LNCAP (cell line): ENCODE measurements around the gene DNPEP.

Experiments used
- TF ChIP-seq, protein P1 (sequence below): fragments of 450-650 bp; IDR thresholded peaks from 2 replicates; pipeline ENCODE4 v1.5.1; 2017; ENCODE audit warnings: mild to moderate bottlenecking

The DNPEP gene

DNA sequence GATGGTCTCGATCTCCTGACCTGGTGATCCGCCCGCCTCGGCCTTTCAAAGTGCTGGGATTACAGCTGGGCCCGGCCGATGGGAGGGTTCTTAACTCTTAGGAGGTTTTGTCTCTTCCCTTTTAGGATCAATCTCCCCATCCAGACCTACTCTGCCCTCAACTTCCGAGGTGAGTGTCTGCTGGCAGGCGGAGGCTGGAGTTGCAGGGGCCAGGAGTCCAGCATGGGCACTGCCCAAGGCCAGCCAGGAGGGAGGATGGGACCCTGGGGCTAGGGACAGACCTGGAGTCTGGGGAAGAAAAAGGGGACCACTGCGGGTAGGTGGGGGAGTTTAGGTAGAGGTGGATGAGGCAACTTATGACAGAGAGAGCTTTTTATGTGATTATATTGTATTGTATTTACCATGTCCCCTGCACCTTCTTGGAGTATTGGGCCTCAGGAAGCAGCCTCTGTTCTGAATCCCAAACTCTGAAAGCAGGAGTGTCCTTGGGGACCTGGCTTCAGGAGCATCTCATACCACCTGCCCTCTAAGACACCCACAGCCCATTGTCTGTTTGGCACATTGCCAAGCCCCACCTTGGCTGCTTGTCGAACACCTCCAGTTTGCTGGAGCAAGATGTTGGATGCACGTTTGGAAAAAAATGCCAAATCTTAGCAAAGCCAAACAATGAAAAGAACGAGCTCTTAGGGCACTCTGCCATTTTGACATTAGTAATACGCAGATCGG is 36.1 kb upstream of the DNPEP start:
- TF ChIP-seq, protein P1, sequence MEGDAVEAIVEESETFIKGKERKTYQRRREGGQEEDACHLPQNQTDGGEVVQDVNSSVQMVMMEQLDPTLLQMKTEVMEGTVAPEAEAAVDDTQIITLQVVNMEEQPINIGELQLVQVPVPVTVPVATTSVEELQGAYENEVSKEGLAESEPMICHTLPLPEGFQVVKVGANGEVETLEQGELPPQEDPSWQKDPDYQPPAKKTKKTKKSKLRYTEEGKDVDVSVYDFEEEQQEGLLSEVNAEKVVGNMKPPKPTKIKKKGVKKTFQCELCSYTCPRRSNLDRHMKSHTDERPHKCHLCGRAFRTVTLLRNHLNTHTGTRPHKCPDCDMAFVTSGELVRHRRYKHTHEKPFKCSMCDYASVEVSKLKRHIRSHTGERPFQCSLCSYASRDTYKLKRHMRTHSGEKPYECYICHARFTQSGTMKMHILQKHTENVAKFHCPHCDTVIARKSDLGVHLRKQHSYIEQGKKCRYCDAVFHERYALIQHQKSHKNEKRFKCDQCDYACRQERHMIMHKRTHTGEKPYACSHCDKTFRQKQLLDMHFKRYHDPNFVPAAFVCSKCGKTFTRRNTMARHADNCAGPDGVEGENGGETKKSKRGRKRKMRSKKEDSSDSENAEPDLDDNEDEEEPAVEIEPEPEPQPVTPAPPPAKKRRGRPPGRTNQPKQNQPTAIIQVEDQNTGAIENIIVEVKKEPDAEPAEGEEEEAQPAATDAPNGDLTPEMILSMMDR, result no peak

DNA sequence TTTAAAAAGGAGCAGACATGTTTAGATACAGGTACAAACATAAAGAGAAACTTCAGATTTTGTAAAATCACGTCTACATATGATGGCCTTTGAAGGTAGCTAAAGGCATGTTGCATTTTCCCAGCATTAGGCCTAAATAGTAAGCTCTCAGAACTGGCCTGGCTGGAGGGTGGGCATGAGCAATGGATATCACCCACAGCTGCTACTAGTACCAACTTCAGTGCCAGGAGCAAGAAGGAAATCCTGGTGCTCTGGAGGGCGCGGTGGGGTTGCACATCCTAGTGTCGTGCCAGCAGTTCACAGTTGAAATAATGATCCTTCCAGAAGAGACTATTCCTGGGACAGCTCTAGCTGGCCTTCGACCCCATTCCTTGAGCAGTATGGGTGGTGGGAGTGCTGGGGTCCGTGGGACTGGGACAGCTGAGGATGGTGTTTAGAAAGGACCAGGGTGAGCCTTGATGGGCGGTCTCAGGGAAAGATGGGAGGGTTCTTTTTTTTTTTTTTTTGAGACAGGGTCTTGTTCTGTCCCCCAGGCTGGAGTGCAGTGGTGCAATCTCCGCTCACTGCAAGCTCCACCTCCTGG is 35.3 kb upstream of the DNPEP start:
- TF ChIP-seq, protein P1, result no peak

DNA sequence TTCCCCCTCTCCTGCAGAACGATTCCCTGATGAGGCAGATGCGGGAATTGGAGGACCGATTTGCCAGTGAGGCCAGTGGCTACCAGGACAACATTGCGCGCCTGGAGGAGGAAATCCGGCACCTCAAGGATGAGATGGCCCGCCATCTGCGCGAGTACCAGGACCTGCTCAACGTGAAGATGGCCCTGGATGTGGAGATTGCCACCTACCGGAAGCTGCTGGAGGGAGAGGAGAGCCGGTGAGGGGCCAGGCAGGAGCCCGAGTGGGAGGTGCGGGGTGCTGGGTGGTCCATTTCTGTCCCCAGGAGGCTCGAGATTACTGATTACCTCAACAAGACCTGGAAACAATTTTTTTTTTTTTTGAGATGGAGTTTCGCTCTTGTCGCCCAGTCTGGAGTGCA is 33.6 kb upstream of the DNPEP start:
- TF ChIP-seq, protein P1, result no peak

DNA sequence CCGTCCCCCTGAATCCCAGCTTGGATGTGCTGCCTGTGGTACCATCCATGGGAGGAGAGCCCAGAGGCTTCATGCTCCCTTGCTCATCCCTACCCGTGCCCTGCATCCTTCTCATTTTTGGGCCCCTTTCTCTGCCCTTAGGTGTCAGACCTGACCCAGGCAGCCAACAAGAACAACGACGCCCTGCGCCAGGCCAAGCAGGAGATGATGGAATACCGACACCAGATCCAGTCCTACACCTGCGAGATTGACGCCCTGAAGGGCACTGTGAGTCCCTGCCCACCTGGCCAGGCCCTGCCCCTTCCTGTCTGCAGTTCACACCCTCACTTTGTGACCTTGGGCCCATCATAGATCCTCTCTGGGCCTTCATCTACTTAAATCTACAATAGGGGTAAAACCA is 33.0 kb upstream of the DNPEP start:
- TF ChIP-seq, protein P1, result no peak

DNA sequence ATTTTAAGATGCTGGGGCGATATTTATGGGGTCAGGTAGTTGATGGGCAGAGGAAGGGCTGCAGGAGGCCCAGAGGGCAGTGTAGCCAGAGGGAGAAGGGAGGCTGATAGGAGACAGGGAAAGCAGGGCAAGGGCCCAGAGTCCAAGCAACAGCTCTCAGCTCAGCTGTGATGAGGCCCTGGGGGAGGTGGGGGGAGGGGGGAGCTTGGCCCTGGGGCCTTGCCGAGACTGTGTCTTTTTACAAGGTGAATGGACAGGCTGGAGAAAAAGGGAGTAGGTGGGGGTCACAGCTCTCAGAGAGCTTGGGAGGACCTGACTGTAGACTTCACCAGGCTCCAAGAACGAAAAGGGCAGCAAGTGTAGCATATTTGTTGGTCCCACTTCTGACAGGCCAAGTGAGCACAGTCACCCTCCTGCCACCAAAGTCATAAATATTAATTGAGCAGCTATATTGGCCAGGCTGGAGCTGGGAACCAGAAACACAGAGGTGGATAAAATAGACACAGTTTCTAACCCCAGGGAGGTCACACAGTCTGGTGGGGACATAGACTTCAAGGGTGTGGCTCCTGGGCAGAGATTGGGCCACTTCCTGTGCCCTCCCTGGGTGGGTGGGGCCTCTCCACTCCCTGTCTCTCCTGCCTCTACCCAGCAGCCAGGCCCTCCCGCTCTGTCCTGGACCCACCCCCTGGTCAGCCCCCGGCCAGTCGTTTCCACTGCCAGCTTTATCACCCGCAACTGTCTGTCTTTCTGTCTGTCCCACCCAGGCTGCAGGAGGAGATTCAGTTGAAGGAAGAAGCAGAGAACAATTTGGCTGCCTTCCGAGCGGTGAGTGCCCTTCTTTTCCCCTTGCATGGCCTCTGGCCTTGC is 31.9 kb upstream of the DNPEP start:
- TF ChIP-seq, protein P1, result no peak

DNA sequence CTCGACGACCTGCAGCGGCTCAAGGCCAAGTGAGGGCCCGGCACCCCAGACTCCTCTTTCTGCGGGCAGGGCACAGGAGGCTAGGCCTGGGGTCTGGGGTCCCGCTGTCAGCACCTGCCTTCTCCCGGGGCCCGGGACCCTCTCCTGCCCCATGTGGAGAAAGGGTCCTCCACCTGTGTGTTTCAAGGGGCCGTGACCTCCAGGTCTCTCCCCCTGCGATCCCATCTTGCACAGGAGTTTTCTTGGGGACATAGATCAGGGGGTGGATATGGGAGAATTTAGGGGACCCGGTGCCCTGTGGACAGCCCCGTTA is 31.3 kb upstream of the DNPEP start:
- TF ChIP-seq, protein P1, result no peak

DNA sequence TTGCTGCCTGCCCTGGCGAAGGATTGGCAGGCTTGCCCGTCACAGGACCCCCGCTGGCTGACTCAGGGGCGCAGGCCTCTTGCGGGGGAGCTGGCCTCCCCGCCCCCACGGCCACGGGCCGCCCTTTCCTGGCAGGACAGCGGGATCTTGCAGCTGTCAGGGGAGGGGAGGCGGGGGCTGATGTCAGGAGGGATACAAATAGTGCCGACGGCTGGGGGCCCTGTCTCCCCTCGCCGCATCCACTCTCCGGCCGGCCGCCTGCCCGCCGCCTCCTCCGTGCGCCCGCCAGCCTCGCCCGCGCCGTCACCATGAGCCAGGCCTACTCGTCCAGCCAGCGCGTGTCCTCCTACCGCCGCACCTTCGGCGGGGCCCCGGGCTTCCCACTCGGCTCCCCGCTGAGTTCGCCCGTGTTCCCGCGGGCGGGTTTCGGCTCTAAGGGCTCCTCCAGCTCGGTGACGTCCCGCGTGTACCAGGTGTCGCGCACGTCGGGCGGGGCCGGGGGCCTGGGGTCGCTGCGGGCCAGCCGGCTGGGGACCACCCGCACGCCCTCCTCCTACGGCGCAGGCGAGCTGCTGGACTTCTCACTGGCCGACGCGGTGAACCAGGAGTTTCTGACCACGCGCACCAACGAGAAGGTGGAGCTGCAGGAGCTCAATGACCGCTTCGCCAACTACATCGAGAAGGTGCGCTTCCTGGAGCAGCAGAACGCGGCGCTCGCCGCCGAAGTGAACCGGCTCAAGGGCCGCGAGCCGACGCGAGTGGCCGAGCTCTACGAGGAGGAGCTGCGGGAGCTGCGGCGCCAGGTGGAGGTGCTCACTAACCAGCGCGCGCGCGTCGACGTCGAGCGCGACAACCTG is 30.7 kb upstream of the DNPEP start, which contains the start of gene DES:
TSS of gene DES (plus strand) at position 223 of the 857 bp plus-strand sequence. CDS start at position 309, 86 bp downstream.
- TF ChIP-seq, protein P1, result no peak
